GM21515 (cell line): ENCODE data around the gene ACOT6.
"Not testable (repeated sequence)": the region's sequence is repeated elsewhere in the genome, so short reads cannot be mapped to it uniquely, and the experiment has no call there.

Source experiments
- ATAC-seq: cut with Tn5 transposase; IDR thresholded peaks from one replicate; pipeline ENCODE4 v1.9.1; 2021; ENCODE audit not compliant: unreplicated experiment

The ACOT6 gene

GRCh38 chr14:73644531-73645247 lies 32.4 kb downstream of the ACOT6 start, which contains the start of gene DNAL1:
Gene DNAL1, plus strand, starts transcription at chr14:73644986. Its CDS starts 54 bp downstream, at chr14:73645040.
- ATAC-seq, result peak; percentile 96

GRCh38 chr14:73645248-73645610 lies 32.9 kb downstream of the ACOT6 start:
- no peak for ATAC-seq

GRCh38 chr14:73651005-73651404 lies 38.7 kb downstream of the ACOT6 start:
- ATAC-seq, result no peak

GRCh38 chr14:73655851-73656250 lies 43.5 kb downstream of the ACOT6 start:
- ATAC-seq, result no peak

GRCh38 chr14:73659202-73659601 lies 46.9 kb downstream of the ACOT6 start:
- ATAC-seq, result not testable (repeated sequence)

- ATAC-seq, result no peak
These were observed 48.2 kb downstream of the ACOT6 start for GRCh38 chr14:73660511-73660910.

GRCh38 chr14:73661872-73662271 lies 49.6 kb downstream of the ACOT6 start:
- ATAC-seq, result no peak

GRCh38 chr14:73662487-73662943 lies 50.2 kb downstream of the ACOT6 start:
- no peak for ATAC-seq

GRCh38 chr14:73663548-73664212 lies 51.4 kb downstream of the ACOT6 start:
- no peak for ATAC-seq

GRCh38 chr14:73665130-73665529 lies 52.8 kb downstream of the ACOT6 start:
- no peak for ATAC-seq

GRCh38 chr14:73666583-73666982 lies 54.3 kb downstream of the ACOT6 start:
- ATAC-seq, result no peak

- ATAC-seq, result no peak
These were observed 55.5 kb downstream of the ACOT6 start for GRCh38 chr14:73667854-73668253.
